ENCODE measurements around the gene NR2E1. TPM values are rescaled to one million over a fixed set of nuclear protein-coding genes. Genes with fewer than 3 reads are reported as not detected.

NR2E1 gene
- total RNA-seq, 8 experiments from 2014 or later, result 0.45 to 4.6 (median 0.87) TPM; not detected in 1

GRCh38 chr6:108157981-108158525 lies 7.8 kb upstream of the NR2E1 start:
- H3K4me1 ChIP-seq (replicated peaks in 1 of 2), result peaks cover 10 to 13% of the 10 kb centered on the region in 2 donors
- H3K4me3 ChIP-seq, result peak overlapping the region in 1 of 5 donors; percentile 4
- in situ Hi-C loops (cut with MboI; ENCODE audit: low pct_unique_long_range_greater_than_20kb in 2 of 9, low sequenced_read_pairs in 9 of 9, unreplicated experiment in 9 of 9), result no loop called here
- peak in 5 of 8 experiments; percentile 16 to 58 (median 57) for ATAC-seq (replicated peaks in 6 of 8)
- 0 to 20% (median 8%) methylated on average over 1 to 16 of the region's 38 CpGs; no CpG with 5 or more reads in 1 of the 10 experiments for WGBS, 10 experiments
- no peak overlapping the region for H3K27ac ChIP-seq

- 0 to 80% (median 32%) methylated on average over 1 to 5 of the region's 5 CpGs; no CpG with 5 or more reads in 3 of the 10 experiments for WGBS, 10 experiments
- peaks cover 18 to 21% of the 10 kb centered on the region in 2 donors for H3K4me1 ChIP-seq (replicated peaks in 1 of 2)
- no peak overlapping the region for H3K4me3 ChIP-seq
- in situ Hi-C loops (cut with MboI; ENCODE audit: low pct_unique_long_range_greater_than_20kb in 2 of 9, low sequenced_read_pairs in 9 of 9, unreplicated experiment in 9 of 9), result no loop called here
- no peak overlapping the region for H3K27ac ChIP-seq
- no peak for ATAC-seq (replicated peaks in 6 of 8)
Observed at GRCh38 chr6:108159981-108160380, 5.8 kb upstream of the NR2E1 start.

DNA sequence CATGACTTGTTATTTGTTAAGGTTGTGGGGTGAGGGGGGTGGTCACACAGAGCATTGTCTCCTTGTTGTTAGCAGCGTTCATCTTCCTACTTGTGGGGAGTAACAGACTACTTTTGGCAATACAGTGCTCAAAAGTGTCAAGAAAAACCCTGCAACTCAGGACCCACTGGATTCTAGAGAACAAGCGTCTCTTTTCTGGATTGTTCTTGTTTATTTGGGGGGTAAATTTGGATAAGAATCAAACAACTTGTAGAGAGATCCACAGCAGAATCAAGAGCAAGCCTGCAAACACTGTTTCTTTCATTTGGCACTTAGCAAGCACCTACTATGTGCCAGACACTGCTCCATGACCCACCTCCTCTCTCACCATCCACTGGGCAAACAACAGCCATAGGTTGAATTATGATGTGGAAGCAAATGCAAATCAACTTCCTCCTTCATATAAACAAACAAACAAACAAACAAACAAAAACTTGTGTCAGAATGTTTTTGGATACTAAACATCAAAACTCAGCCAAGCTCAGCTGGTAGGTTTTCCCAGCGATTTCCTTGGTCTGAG lies 4.0 kb upstream of the NR2E1 start:
- H3K27ac ChIP-seq, result no peak overlapping the region
- peaks cover 13 to 31% of the 10 kb centered on the region in 2 donors for H3K4me1 ChIP-seq (replicated peaks in 1 of 2)
- no peak for ATAC-seq (replicated peaks in 6 of 8)
- in situ Hi-C loops (cut with MboI; ENCODE audit: low pct_unique_long_range_greater_than_20kb in 2 of 9, low sequenced_read_pairs in 9 of 9, unreplicated experiment in 9 of 9), result no loop called here
- 0 to 70% (median 33%) methylated on average over 1 to 2 of the region's 3 CpGs; no CpG with 5 or more reads in 4 of the 10 experiments for WGBS, 10 experiments
- no peak overlapping the region for H3K4me3 ChIP-seq

- Histone ChIP-seq H3K4me1 (replicated peaks in 1 of 2) (peaks cover 11 to 23% of the 10 kb centered on the region in 2 donors), H3K27ac (no peak overlapping the region), H3K4me3 (no peak overlapping the region)
- peak in 1 of 8 experiments; percentile 13 for ATAC-seq (replicated peaks in 6 of 8)
- in situ Hi-C loops (cut with MboI; ENCODE audit: low pct_unique_long_range_greater_than_20kb in 2 of 9, low sequenced_read_pairs in 9 of 9, unreplicated experiment in 9 of 9), result no loop called here
- WGBS, 10 experiments, result 0 to 100% (median 20%) methylated on average over 1 to 5 of the region's 6 CpGs; no CpG with 5 or more reads in 1 of the 10 experiments
Observed at GRCh38 chr6:108163267-108163643, 2.6 kb upstream of the NR2E1 start.

GRCh38 chr6:108163644-108164542 lies 1.9 kb upstream of the NR2E1 start:
- Histone ChIP-seq H3K27ac (no peak overlapping the region), H3K4me1 (replicated peaks in 1 of 2) (peaks cover 11 to 21% of the 10 kb centered on the region in 2 donors), H3K4me3 (no peak overlapping the region)
- WGBS, 10 experiments, result 0 to 38% (median 16%) methylated on average over 1 to 25 of the region's 41 CpGs
- in situ Hi-C loops (cut with MboI; ENCODE audit: low pct_unique_long_range_greater_than_20kb in 2 of 9, low sequenced_read_pairs in 9 of 9, unreplicated experiment in 9 of 9), result no loop called here
- ATAC-seq (replicated peaks in 6 of 8), result peak in 3 of 8 experiments; percentile 57 to 82 (median 75)

DNA sequence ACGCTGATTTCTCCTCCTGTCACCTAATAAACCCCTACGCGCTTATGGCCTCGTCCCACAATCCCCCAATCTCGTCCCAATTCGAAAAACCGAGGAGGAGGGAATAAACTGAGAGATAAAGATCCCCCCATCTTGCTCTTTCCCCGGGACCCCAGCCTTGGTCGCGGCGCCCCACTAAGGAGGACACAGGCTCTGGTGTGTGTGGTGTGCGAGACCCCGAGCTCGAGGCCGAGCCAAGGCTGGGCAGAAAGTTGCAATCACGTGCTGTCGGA lies 1.3 kb upstream of the NR2E1 start:
- WGBS, 10 experiments, result 0 to 10% (median 6%) methylated on average over 2 to 11 of the region's 17 CpGs; no CpG with 5 or more reads in 6 of the 10 experiments
- in situ Hi-C loops (cut with MboI; ENCODE audit: low pct_unique_long_range_greater_than_20kb in 2 of 9, low sequenced_read_pairs in 9 of 9, unreplicated experiment in 9 of 9), result no loop called here
- ATAC-seq (replicated peaks in 6 of 8), result no peak
- Histone ChIP-seq H3K27ac (no peak overlapping the region), H3K4me3 (peak overlapping the region; percentile 8 to 33 (median 20)), H3K4me1 (replicated peaks in 1 of 2) (peaks cover 11 to 21% of the 10 kb centered on the region in 2 donors)

GRCh38 chr6:108164815-108165706 lies 761 bp upstream of the NR2E1 start:
- peaks cover 11 to 21% of the 10 kb centered on the region in 2 donors for H3K4me1 ChIP-seq (replicated peaks in 1 of 2)

DNA sequence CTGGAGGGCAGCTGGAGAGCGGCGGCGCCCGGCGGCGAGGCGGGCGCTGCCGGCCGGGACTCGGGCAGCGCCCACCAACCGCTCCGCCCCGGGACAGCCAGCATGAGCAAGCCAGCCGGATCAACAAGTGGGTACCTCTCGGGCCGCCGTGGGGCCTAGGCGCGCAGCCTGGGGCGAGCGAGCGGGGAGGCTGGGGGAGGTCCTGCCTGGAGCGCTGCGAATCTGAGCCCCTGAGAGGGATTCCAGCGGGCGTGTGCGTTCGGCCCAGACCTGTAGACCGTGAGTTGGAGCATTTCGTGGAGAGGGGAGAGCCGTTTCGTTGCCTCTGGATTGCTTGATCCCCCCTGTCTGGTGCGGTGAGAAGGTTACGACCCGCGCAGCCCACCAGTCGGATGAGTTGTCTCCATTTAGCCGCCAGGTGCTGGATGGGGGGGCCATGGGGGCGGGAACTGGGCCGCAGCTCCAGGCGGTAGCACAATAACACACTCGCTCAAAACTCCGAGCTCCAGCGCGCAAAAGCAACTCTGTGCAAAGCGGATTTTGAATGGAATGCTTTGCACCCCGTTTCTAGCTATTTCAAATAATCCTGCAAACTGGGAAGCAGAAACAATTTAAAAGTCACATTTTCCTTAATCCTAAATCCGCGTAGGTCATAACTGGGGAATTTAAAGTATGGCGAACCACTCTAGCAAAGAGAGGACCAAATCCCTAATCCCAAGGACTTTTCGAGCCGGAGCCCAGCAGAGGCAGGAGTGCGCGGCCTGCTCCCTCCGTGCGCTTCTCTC lies 1.0 kb downstream of the NR2E1 start:
- in situ Hi-C loops (cut with MboI; ENCODE audit: low pct_unique_long_range_greater_than_20kb in 2 of 9, low sequenced_read_pairs in 9 of 9, unreplicated experiment in 9 of 9), result no loop called here
- 0 to 93% (median 16%) methylated on average over 1 to 21 of the region's 58 CpGs; no CpG with 5 or more reads in 3 of the 10 experiments for WGBS, 10 experiments
- peaks cover 18 to 21% of the 10 kb centered on the region in 2 donors for H3K4me1 ChIP-seq (replicated peaks in 1 of 2)
- no peak overlapping the region for H3K27ac ChIP-seq
- H3K4me3 ChIP-seq, result peak overlapping the region in 2 of 5 donors; percentile 22 to 33
- ATAC-seq (replicated peaks in 6 of 8), result peak in 1 of 8 experiments; percentile 48

More at GRCh38 chr6:108164815-108165706, 761 bp upstream of the NR2E1 start:
- in situ Hi-C loops (cut with MboI; ENCODE audit: low pct_unique_long_range_greater_than_20kb in 2 of 9, low sequenced_read_pairs in 9 of 9, unreplicated experiment in 9 of 9), result no loop called here
- ATAC-seq (replicated peaks in 6 of 8), result peak in 5 of 8 experiments; percentile 21 to 53 (median 42)
- H3K4me3 ChIP-seq, result peak overlapping the region; percentile 8 to 33 (median 20)
- 0 to 23% (median 11%) methylated on average over 2 to 19 of the region's 69 CpGs; no CpG with 5 or more reads in 2 of the 10 experiments for WGBS, 10 experiments
- no peak overlapping the region for H3K27ac ChIP-seq

DNA sequence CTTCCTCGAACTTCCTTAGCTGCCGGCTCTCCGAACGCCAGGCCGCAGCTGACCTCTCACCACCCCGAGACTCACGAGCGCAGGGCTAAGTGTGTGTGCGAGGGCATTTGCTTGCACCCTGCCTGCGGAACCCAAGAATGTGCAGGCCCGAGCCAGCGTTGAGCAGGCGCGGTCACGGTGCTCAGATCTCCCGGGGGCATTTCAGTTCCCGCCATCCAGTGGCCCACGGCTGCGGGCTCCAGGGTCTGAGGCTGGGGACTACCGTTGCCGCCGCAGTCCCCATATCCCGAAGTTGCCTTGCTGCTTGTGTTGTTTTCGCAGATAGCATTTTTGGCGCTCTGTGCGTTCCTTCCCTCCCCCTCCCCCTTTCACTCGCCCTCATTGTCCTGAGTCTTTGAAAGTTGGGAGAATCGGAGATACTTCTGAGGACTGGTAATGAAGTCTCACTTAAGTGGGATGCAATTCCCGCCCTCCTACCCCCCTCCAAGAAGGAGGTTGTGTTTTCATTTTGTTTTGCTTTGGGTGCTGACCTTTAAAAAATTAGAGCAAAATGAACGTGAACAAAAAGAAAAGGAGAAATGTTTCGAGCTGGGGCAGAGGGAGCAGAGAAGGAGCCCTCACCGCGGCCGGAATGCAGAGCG lies 1.7 kb downstream of the NR2E1 start:
- ATAC-seq (replicated peaks in 6 of 8), result no peak
- 32 to 91% (median 50%) methylated on average over 1 to 17 of the region's 35 CpGs; no CpG with 5 or more reads in 1 of the 10 experiments for WGBS, 10 experiments
- in situ Hi-C loops (cut with MboI; ENCODE audit: low pct_unique_long_range_greater_than_20kb in 2 of 9, low sequenced_read_pairs in 9 of 9, unreplicated experiment in 9 of 9), result no loop called here
- peaks cover 18 to 21% of the 10 kb centered on the region in 2 donors for H3K4me1 ChIP-seq (replicated peaks in 1 of 2)
- H3K27ac ChIP-seq, result no peak overlapping the region
- peak overlapping the region in 1 of 5 donors; percentile 22 for H3K4me3 ChIP-seq

- Histone ChIP-seq H3K27ac (no peak overlapping the region), H3K4me1 (replicated peaks in 1 of 2) (peaks cover 18 to 21% of the 10 kb centered on the region in 2 donors), H3K4me3 (no peak overlapping the region)
- no peak for ATAC-seq (replicated peaks in 6 of 8)
- WGBS, 10 experiments, result 20 to 88% (median 40%) methylated on average over 1 to 10 of the region's 23 CpGs; no CpG with 5 or more reads in 4 of the 10 experiments
- in situ Hi-C loops (cut with MboI; ENCODE audit: low pct_unique_long_range_greater_than_20kb in 2 of 9, low sequenced_read_pairs in 9 of 9, unreplicated experiment in 9 of 9), result no loop called here
Observed at GRCh38 chr6:108168090-108168463, 2.3 kb downstream of the NR2E1 start.
